Fibroblast of skin of abdomen (primary cell): ENCODE results near the gene SGF29.
"Not testable (repeated sequence)": the region's sequence is repeated elsewhere in the genome, so short reads cannot be mapped to it uniquely, and the experiment has no call there.

Experiments
- DNase-seq: peaks from one replicate; pipeline ENCODE4 v3.0.0-alpha.2; 2013

SGF29 gene

GRCh38 chr16:28566233-28566925, 12.7 kb downstream of the SGF29 start:
- DNase-seq, result not testable (repeated sequence)

DNA sequence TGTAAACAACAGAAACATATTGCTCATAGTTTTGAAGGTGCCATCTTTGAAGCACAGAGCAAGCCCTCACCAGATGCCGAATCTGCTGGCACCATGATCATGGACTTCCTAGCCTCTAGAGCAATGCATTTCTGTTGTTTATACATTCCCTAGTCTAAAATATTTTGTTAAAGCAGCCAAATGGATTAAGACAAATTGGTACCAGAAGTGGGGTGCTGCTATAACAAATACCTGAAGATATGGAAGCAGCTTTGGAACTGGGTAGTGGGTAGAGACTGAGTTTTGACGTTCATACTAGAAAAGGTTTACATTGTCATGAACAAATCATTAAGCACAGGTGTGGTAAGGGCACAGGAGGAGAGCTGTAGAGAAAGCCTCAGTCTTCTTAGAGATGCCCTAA, 13.6 kb downstream of the SGF29 start:
- no peak for DNase-seq

DNA sequence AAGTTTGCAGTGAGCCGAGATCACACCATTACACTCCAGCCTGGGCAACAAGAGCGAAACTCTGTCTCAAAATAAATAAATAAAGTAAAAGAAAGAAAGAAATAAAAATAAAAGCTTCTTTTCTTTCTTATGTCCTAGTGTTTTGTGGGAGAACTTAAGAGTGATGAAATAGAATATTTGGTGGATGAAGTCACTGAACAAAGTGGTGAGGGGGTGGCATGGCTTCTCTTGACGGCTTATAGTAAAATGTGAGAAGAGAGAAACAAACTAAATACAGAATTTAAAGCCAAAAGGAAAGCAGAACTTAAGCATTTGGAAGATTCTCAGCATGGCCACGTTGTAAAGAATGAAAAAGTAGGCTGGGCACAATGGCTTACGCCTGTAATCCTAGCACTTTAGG, 15.3 kb downstream of the SGF29 start:
- DNase-seq, result peak; percentile 34

- no peak for DNase-seq
Observed at GRCh38 chr16:28569968-28570752, 16.4 kb downstream of the SGF29 start.

DNA sequence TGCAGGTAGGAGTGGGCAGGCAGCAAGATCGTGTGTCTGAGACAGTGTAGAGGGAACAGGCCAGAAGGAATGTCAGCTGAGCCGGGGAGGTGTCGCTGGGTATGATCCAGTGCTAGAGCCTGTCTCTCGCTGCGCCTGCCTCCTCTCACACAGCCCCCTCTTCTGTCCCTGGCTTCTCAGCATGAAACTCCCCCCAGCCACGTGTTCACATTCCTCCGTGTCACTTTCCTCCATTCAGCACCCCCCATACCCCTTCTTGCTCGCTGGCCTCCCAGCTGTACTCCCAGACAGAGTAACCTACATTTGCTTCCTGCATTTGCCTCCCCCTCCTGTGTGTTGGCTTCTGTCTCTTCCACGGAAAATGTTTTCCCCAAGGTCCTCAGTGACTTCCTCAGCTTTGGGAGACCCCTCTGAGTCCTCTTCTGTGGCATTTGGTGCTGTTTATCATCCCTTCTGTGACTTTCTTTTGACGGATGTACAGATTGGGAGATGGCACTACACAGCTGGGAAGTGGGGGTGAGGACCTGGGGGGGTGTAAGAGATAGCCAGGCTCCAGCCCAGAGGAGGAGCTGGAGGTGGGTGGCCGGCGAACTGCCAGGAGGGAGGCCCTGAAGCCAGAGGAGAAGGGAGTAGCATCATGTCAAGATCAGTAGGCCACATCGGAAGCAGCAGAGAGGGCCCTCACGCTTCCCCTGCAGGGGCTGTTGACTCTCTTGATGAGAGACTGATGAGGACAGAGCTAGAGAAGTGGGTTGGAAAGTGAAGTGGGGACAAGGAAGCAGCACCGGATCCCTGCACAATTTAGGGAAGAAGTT, 19.2 kb downstream of the SGF29 start:
- peak; percentile 63 for DNase-seq

GRCh38 chr16:28573738-28574718, 20.3 kb downstream of the SGF29 start:
- no peak for DNase-seq

GRCh38 chr16:28574925-28575324, 21.2 kb downstream of the SGF29 start:
- DNase-seq, result no peak

DNA sequence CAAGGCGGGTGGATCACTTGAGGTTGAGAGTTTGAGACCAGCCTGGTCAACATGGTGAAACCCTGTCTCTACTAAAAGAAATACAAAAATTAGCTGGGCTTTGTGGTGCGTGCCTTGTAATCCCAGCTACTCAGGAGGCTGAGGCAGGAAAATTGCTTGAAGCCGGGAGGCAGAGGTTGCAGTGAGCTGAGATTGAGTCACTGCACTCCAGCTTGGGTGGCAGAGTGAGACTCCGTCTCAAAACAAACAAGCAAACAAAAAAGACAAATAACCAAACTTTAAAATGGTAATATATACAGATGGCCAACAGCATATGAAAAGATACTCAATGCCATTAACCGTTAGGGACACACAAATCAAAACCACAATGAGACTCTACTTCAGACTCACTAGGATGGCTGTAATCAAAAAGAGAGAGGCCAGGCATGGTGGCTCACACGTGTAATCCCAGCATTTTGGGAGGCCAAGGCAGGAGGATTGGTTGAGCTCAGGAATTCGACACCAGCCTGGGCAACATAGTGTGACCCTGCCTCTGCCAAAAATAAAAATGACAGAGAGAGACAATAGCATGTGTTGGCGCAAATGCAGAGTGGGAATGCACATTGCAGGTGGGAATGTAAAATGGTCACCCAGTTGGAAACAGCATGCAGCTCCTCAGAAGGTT, 21.9 kb downstream of the SGF29 start:
- DNase-seq, result no peak

DNA sequence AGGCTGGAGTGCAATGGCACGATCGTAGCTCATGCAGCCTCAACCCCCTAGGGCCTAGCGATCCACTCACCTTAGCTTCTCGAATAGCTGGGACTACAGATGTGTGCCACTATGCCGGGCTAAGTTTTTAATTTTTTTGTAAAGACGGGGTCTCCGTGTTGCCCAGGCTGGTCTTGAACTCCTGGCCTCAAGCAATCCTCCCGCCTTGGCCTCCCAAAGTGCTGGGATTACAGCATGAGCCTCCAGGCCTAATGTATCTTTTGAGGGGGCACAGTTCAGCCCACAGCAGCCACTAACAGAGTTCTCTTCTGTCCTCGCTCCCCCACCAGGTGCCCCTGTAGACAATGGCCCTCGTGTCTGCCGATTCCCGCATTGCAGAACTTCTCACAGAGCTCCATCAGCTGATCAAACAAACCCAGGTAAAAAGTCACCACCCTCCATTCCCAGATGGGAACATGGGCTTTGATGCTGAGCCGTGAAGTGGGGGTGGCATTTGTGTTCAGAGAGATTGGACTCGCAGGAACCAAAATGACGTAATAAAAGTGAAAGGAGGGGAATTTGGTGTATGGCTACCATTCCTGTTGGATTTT, 27.1 kb downstream of the SGF29 start:
- DNase-seq, result no peak

DNA sequence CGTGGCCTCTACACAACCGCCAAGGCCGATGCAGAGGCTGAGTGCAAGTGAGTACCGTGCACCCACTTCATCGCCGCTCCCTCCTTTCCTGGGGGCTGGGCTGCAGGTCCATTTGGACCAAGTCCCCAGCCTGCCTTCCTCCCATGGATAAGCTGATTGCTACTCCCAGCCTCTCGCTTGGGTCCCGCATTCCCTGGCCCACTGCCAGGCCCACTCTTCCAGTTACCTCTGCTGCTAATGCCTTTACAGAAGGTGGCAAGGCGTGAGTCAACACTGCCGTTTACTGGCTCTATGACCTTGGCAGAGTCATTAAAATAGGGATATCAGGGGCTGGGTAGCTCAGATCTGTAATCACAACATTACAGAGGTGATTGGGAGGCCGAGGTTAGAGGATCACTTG, 32.0 kb downstream of the SGF29 start:
- no peak for DNase-seq

GRCh38 chr16:28586466-28586865, 32.7 kb downstream of the SGF29 start:
- DNase-seq, result no peak

DNA sequence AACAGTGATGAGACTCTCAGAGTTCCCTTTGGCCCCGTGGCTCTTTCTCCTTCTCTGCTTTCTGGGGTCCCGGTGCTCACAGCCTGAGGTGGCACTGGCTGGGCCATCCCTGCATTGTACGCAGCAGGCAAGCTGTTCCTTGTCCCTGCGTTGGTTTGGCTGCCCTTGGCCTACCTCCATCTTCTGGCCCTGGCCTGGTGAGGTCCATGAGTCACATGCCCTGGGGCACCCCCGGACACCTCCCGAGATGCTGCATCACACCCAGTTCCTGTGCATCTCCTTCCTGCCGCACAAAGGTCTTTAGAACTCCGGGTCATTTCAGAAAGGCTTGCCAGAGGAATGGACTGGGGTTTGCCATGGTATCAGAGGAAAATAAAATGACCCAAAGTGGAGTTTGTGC, 33.7 kb downstream of the SGF29 start:
- DNase-seq, result no peak

- no peak for DNase-seq
Observed at GRCh38 chr16:28589069-28589468, 35.3 kb downstream of the SGF29 start.

DNA sequence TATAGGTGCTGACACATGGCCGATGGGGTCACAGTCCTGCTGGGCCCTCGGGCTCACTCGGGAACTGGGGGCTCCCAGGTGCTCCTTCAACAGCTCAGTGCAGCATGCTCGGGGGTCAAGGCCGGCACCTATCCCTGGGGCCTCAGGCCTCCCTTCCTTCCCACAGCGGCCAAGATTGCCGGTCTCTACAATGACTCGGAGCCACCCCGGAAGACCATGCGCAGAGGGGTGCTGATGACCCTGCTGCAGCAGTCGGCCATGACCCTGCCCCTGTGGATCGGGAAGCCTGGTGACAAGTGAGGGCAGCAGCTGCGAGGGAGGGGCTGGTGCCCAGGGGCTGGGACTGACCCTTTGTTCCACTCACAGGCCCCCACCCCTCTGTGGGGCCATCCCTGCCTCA, 36.2 kb downstream of the SGF29 start:
- DNase-seq, result no peak

DNA sequence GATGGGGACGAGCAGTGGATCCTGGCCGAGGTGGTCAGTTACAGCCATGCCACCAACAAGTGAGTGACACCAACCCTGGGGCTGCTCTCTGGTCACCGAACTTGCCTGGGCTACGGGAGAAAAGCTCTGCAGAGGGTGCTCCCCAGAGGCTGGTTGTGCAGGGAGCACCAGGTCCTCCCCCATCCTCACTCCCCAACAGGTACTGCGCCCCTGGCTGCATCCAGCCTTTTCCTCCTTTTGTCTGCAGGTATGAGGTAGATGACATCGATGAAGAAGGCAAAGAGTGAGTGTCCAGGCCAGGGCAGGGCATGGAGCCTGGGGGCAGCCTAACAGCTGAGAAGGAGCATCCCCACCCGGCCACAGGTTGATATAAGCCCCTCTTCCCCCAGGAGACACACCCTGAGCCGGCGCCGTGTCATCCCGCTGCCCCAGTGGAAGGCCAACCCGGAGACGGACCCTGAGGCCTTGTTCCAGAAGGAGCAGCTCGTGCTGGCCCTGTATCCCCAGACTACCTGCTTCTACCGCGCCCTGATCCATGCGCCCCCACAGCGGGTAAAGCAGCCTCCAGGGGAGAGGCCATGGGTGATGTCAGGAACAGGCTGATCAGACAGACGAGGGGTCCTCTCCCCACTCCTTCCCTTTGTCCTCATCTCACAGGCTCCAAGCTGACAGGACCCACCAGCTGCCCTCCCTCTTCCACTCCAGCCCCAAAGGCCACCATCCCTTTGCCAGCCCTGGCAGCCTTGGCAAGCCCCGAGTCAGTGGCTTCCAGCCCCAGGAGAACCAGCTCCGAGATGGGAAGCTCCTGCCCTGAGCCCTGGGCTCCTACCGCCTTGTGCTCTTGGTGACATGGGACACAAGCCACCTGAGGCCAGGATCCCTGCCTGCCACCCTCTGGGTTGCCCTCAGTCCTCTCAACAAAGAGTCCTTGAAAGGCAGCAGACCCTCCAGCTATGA, 36.9 kb downstream of the SGF29 start:
- no peak for DNase-seq

DNA sequence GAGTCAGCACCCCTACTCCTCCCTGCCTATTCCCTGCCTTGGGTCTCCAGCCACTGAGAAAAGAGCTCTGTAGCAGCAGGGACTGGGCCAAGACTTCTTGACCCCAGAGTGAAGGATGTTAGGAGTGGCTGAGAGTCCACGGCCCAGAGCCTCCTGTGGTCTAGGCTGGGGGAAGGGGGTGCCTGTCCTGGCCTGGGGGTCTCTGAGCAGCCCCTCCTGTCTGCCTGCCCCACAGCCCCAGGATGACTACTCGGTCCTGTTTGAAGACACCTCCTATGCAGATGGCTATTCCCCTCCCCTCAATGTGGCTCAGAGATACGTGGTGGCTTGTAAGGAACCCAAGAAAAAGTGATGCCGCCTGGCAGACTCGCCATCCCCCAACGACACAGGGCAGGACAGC, 37.6 kb downstream of the SGF29 start:
- no peak for DNase-seq

DNA sequence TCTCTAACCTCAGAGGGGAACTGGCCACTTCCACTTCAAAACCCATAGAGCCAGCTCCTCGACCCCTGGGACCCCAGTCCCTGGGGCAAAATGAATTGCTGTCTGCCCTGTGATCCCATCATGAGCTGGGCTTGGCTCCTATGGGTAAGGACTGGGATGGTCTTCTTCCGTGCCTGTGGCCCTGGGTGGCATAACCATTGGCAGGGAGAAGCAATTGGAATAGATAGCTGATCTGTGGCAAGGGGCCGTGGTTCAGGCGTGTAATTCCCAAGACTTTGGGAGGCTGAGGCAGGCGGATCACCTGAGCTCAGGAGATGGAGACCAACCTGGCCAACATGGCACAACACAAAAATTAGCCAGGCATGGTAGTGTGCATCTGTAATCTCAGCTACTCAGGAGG, 38.8 kb downstream of the SGF29 start:
- DNase-seq, result no peak

GRCh38 chr16:28592979-28593553, 39.3 kb downstream of the SGF29 start:
- DNase-seq, result no peak

GRCh38 chr16:28595451-28595850, 41.7 kb downstream of the SGF29 start:
- DNase-seq, result not testable (repeated sequence)
